ENCODE measurements around the gene ZNF610.

DNA sequence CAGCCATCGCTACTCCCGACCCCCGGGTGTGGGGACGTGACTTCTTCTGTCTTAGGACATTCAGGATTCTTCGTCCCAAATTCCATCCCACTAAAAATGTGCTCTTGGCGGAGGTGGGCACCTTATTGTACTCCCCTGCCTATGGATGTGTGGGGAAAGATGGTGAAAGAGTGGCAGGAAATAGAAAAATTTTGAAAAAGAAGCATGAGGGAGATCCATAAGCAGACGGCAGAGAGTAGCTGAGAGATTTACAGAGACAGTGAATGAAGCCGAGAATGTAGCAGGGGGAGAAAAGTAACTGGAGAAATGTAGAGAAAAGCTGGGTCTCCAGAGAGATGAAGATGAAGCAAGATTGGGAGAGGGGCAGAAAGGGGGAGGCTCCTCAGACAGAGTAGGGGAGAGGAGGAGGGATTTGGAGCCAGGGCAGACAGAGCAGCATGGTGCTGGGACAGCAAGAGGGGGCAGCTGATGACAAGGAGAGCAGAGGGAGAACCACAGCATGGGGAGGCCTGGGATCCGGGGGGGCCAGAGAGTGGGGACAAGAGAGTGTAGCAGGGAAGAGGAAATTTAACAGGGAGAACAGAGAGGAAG is 843 bp downstream of the ZNF610 start:
- TF ChIP-seq EP300 (IDR thresholded peaks at IDR 0.05) (no peak), POLR2A (IDR thresholded peaks at IDR 0.05) (no peak)
- TF ChIP-seq, protein P1, sequence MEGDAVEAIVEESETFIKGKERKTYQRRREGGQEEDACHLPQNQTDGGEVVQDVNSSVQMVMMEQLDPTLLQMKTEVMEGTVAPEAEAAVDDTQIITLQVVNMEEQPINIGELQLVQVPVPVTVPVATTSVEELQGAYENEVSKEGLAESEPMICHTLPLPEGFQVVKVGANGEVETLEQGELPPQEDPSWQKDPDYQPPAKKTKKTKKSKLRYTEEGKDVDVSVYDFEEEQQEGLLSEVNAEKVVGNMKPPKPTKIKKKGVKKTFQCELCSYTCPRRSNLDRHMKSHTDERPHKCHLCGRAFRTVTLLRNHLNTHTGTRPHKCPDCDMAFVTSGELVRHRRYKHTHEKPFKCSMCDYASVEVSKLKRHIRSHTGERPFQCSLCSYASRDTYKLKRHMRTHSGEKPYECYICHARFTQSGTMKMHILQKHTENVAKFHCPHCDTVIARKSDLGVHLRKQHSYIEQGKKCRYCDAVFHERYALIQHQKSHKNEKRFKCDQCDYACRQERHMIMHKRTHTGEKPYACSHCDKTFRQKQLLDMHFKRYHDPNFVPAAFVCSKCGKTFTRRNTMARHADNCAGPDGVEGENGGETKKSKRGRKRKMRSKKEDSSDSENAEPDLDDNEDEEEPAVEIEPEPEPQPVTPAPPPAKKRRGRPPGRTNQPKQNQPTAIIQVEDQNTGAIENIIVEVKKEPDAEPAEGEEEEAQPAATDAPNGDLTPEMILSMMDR (IDR thresholded peaks at IDR 0.05), result no peak
